GM19238 (cell line): ENCODE data around the gene MGA.
"Not testable (repeated sequence)": the region's sequence is repeated elsewhere in the genome, so short reads cannot be mapped to it uniquely, and the experiment has no call there.

Experiments
- DNase-seq: peaks from one replicate; pipeline ENCODE4 v3.0.0; 2011; ENCODE audit warnings: low spot score; ENCODE audit not compliant: insufficient read length

MGA gene

GRCh38 chr15:41714291-41714690 lies 54.1 kb downstream of the MGA start:
- no peak for DNase-seq

DNA sequence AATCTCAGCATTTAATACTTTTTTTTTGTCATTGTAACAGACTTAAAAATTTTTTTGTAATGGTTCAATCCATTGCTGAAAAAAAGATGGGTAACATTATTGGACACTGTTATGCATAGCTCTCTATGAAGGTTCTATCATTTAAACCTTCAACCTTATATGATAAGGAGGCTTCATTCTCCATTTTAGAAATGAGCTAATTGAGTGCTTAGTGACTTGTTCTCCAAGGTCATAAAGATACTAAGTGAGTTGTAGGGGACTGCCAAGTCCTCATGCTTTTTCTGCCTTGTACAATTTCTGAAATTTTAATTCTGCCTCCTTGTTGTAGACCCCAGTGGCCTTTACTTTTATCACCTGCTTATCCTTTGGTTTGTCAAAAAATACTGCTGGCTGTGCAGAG lies 56.7 kb downstream of the MGA start:
- DNase-seq: no peak

DNA sequence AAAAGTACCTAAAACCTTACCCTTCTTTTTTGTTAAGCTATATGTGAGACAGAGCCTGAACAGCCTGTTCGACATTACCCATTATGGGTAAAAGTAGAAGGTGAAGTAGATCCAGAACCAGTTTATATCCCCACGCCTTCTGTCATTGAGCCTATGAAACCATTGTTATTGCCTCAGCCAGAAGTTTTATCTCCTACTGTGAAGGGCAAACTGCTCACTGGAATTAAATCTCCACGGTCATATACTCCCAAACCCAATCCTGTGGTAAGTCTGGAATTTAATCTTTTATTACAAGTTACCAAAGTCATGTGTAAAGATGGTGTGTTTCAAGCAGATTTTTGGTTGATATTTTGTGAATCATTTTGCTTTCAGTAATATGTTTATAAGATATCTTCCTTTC lies 66.9 kb downstream of the MGA start:
- no peak for DNase-seq

DNA sequence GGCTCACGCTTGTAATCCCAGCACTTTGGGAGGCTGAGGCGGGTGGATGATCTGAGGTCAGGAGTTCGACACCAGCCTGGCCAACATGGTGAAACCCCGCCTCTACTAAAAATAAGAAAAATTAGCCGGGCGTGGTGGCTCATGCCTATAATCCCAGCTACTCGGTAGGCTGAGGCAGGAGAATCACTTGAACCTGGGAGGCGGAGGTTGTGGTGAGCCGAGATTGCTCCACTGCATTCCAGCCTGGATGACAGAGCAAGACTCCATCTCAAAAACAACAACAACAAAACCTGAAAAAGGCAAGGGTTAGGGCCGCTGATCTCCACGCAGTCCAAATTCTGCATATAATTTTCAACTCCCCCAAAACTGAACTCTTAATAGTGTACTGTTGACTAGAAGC lies 67.9 kb downstream of the MGA start:
- not testable (repeated sequence) for DNase-seq

- DNase-seq: no peak
Measured at GRCh38 chr15:41730543-41730942, 70.3 kb downstream of the MGA start.

GRCh38 chr15:41732483-41732882 lies 72.3 kb downstream of the MGA start:
- DNase-seq: no peak

DNA sequence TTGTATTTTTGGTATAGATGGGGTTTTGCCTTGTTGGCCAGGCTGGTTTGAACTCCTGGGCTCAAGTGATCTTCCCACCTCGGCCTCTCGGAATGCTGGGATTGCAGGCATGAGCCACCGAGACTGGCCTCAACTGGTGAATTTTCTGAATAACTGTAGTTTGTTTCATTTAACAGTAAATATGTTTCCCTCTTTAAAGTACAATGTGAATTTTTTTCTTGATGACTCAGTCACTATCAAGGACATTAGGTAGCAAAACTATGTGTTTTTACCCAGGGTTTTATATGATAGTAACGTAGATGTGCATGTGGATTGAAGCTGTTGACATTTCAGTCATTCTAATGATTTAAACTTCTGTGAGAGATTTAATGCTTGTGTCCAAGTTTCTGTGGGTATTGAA lies 73.9 kb downstream of the MGA start:
- DNase-seq: no peak

DNA sequence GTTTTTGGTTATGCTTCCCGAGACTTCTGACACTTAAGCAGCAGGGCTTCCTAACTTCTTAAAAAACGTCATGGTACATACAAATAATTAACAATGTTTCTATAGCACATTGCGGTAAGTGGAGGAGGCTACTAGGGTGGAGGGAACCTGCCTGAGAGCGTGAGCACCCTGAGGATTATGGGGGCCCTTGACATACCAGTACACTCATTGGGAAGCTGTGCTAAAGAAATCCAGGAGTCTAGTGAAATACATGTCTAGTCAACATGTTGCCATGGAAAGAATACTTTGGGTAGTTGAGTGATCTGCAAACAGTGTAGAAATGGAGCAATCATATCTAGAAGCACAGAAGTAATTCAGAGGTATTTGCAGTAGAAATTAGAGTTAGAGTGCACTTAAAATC lies 74.8 kb downstream of the MGA start:
- no peak for DNase-seq

DNA sequence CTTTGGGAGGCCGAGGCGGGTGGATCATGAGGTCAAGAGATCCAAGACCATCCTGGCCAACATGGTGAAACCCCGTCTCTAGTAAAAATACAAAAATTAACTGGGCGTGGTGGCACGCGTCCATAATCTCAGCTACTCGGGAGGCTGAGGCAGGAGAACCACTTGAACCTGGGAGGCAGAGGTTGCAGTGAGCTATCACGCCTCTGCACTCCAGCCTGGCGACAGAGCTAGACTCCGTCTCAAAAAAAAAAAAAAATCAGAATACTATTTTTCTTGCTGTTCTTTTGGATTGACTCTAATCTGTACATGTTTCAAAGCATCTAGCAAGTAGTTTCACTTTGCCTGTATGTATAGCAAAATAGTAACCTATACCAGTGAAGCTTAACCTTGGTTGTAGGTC lies 75.3 kb downstream of the MGA start:
- not testable (repeated sequence) for DNase-seq

GRCh38 chr15:41746802-41747201 lies 86.6 kb downstream of the MGA start:
- no peak for DNase-seq

GRCh38 chr15:41756198-41756597 lies 96.0 kb downstream of the MGA start:
- no peak for DNase-seq

GRCh38 chr15:41772720-41773331 lies 112.6 kb downstream of the MGA start:
- DNase-seq: no peak

DNA sequence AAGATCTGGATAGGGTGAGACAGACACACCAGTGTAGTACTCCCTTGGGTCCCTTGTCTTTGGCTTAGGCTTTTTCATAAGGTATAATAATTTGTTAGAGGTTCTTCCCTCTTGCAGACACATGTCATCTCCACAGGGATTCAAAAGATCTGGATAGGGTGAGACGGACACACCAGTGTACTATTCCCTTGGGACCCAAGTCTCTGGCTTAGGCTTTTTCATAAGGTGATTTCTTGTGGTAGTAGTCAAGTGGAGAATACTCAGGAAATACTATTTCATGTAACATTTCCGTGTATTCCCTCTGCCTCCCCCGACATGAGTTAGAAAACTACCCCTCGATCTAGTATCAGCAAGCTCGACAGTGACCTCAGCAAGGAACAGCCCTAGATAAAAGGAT lies 113.1 kb downstream of the MGA start:
- no peak for DNase-seq

- no peak for DNase-seq
Measured at GRCh38 chr15:41773729-41774061, 113.5 kb downstream of the MGA start.

DNA sequence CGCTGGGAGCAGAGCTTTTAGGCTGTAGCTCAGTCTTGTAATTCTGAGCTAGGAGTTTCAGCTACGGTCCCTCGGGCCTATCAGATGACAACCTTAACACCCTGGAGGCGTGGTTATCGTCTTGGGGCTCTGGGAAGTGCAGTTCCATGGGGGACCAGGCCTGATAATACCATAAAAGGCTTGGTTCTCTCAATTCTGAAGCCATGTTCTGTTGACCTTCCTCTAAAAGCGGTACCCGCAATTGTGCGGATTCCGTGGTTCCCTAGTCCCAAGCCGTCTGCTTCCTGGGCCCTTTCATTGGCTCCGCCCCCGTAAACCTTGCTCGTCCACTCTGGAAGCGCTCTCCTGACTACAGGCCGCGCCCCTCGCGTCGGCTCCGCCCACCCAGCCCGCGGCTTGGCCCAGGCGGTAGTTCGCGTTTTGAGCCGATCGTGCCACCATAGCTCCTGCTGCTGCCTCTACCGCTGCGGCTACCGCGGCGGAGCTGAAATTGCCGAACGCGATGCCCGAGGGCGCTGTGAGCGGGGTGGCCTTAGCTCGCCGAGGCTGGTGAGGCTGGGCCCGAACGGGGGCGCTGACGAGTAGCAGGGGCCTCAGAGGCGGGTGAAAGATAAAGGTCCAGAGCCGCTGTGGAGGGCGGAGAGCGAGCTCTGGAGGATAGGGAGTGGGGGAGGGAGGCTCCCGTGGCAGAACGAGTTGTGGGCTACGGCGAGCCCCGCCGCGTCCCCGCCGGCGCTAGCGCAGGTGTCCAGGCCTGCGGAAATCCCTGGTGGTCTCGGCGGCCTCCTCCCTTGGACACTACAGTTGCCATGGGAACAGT lies 114.1 kb downstream of the MGA start, which contains the start of gene MAPKBP1:
Gene MAPKBP1 (plus strand): TSS at position 423 of the 820 bp plus-strand sequence. CDS start 792 bp downstream, outside the sequence.
- DNase-seq: peak; percentile 91

GRCh38 chr15:41774882-41775417 lies 114.7 kb downstream of the MGA start:
- no peak for DNase-seq

DNA sequence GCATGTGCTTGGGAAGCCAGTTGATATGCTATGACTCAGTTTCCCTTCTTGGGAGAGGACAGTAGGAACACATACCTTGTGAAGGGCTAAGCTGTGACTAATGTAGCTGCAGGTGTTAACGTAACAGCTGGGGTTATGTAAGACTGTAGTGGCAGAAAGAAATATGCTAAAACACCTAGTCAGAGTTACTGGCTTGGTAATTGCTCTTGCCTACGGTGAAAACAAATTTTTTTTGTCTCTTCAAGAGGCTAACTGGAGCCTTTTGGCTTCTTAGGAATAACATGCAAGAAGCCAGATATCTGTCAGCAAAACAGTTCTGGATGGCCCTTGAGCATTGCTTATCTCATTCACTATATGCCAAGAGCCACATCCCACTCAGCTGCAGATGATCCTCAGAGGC lies 115.4 kb downstream of the MGA start:
- no peak for DNase-seq

GRCh38 chr15:41777421-41777973 lies 117.3 kb downstream of the MGA start:
- DNase-seq: no peak

GRCh38 chr15:41778521-41778920 lies 118.3 kb downstream of the MGA start:
- DNase-seq: no peak

DNA sequence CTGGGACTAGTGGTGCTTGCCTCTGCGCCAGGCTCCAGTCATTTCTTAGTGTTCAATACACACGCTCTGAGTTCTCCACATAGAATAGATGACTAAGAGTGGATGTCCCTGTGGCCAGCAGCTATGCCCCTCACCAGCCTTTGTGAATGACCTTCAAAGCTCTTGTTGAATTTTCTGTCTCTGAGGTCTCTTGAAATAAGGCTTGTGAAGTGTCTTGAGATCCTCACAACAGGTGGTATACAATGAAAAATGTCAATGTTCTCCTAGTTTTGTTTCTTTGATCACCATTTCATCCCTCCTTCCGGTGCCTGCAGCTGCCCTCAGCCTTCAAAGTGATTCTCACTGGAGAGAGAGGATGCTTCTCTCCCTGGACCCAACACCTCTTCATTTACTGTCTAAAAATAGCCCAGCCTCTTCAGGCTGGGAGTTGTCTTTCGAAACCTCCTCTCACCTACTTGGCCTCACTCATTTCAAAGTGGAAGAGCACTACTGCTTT lies 119.5 kb downstream of the MGA start:
- no peak for DNase-seq

- no peak for DNase-seq
Measured at GRCh38 chr15:41780266-41780665, 120.1 kb downstream of the MGA start.

DNA sequence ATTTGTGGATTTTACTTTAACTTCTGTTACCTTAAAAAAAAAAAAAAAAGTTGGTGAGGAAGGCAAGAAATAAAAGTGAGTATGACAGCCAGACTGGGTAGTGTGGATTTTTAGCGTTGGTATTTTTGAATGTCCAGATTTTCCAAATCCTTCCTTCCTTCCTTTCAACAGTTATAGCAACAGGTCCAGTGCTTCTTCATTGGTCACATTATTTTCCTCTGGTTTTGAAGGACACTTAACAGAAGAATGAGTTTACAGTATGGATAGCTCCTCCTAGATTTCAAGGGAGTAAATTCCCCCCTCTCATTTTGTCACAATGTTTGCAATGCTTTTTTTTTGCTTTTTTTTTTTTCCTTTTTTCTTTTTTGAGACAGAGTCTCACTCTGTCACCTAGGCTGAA lies 120.5 kb downstream of the MGA start:
- DNase-seq: no peak
